Subcutaneous preadipocyte (primary cell): ENCODE data around the gene TLR4. TPM values are rescaled to one million over a fixed set of nuclear protein-coding genes. Genes with fewer than 3 reads are reported as not detected.

Experiments used
- small RNA-seq: library from RNA; depleted of rRNA; stranded (forward); fragments of <200 nt; gene quantifications from one replicate; pipeline ENCODE3, GENCODE V24; 2012
- total RNA-seq: library from RNA; depleted of rRNA; stranded (reverse); fragments of >200 nt; gene quantifications from 2 replicates; pipeline ENCODE4 v1.2.3, GENCODE V29; 2012

Gene TLR4
- total RNA-seq, result 8.8 and 17.4 TPM in 2 replicates

GRCh38 chr9:117704024-117704575, at the start of gene TLR4:
Gene TLR4, plus strand, starts transcription at chr9:117704403. Its CDS starts 70 bp downstream, at chr9:117704473.

Small RNA genes lying within 50 kb of the gene (small RNA-seq; reads per million reads assigned to genes)
- not detected for gene RNU6-1082P
